ENCODE results near the gene GALNT18.

The GALNT18 gene

GRCh38 chr11:11322101-11322500 is 299.7 kb downstream of the GALNT18 start:
- no peak for ATAC-seq (ENCODE audit: low read depth)
- Mint-ChIP-seq H3K9me3 (peaks cover 6% of the 10 kb centered on the region), H3K36me3 (no peaks in the 10 kb centered on the region)

GRCh38 chr11:11320825-11321224 is 301.0 kb downstream of the GALNT18 start:
- peaks cover 4% of the 10 kb centered on the region for H3K4me1 Mint-ChIP-seq
- no peak overlapping the region for H3K27ac Mint-ChIP-seq
- ATAC-seq (ENCODE audit: low read depth) (no peak), DNase-seq (ENCODE audit: low spot score in 2 of 2) (no peak)
- no peak overlapping the region for H3K4me3 Mint-ChIP-seq
- H3K36me3 Mint-ChIP-seq, result no peaks in the 10 kb centered on the region
- H3K27me3 Mint-ChIP-seq, result peaks cover 7% of the 10 kb centered on the region
- H3K9me3 Mint-ChIP-seq, result peaks cover 6% of the 10 kb centered on the region

More at GRCh38 chr11:11322101-11322500, 299.7 kb downstream of the GALNT18 start:
- H3K4me1 Mint-ChIP-seq, result peaks cover 4% of the 10 kb centered on the region
- H3K27ac Mint-ChIP-seq, result no peak overlapping the region
- no peak overlapping the region for H3K4me3 Mint-ChIP-seq
- no peak for DNase-seq (ENCODE audit: low spot score in 2 of 2)
- peaks cover 9% of the 10 kb centered on the region for H3K27me3 Mint-ChIP-seq

GRCh38 chr11:11318961-11319360 is 302.8 kb downstream of the GALNT18 start:
- Mint-ChIP-seq H3K9me3 (peaks cover 6% of the 10 kb centered on the region), H3K4me3 (no peak overlapping the region), H3K27ac (no peak overlapping the region), H3K36me3 (no peaks in the 10 kb centered on the region), H3K4me1 (peaks cover 4% of the 10 kb centered on the region), H3K27me3 (peaks cover 8% of the 10 kb centered on the region)
- no peak for DNase-seq (ENCODE audit: low spot score in 2 of 2)
- peak; percentile 77 for ATAC-seq (ENCODE audit: low read depth)

GRCh38 chr11:11318461-11318860 is 303.3 kb downstream of the GALNT18 start:
- no peak for ATAC-seq (ENCODE audit: low read depth)
- H3K4me3 Mint-ChIP-seq, result no peak overlapping the region
- DNase-seq (ENCODE audit: low spot score in 2 of 2), result no peak
- H3K9me3 Mint-ChIP-seq, result peaks cover 4% of the 10 kb centered on the region
- no peaks in the 10 kb centered on the region for H3K36me3 Mint-ChIP-seq
- peaks cover 8% of the 10 kb centered on the region for H3K27me3 Mint-ChIP-seq
- H3K4me1 Mint-ChIP-seq, result peaks cover 4% of the 10 kb centered on the region
- no peak overlapping the region for H3K27ac Mint-ChIP-seq

GRCh38 chr11:11316651-11317230 is 305.1 kb downstream of the GALNT18 start:
- no peak overlapping the region for H3K27ac Mint-ChIP-seq
- peaks cover 8% of the 10 kb centered on the region for H3K27me3 Mint-ChIP-seq
- no peak overlapping the region for H3K4me3 Mint-ChIP-seq
- DNase-seq (ENCODE audit: low spot score in 2 of 2) (no peak), ATAC-seq (ENCODE audit: low read depth) (no peak)
- no peaks in the 10 kb centered on the region for H3K36me3 Mint-ChIP-seq
- no peaks in the 10 kb centered on the region for H3K9me3 Mint-ChIP-seq
- peaks cover 4% of the 10 kb centered on the region for H3K4me1 Mint-ChIP-seq

- no peak for ATAC-seq (ENCODE audit: low read depth)
- H3K36me3 Mint-ChIP-seq, result no peaks in the 10 kb centered on the region
- no peaks in the 10 kb centered on the region for H3K9me3 Mint-ChIP-seq
- H3K27ac Mint-ChIP-seq, result no peak overlapping the region
- H3K27me3 Mint-ChIP-seq, result peaks cover 5% of the 10 kb centered on the region
- no peak overlapping the region for H3K4me3 Mint-ChIP-seq
- no peak for DNase-seq (ENCODE audit: low spot score in 2 of 2)
- H3K4me1 Mint-ChIP-seq, result peaks cover 4% of the 10 kb centered on the region
Observed at GRCh38 chr11:11313902-11314692, 307.7 kb downstream of the GALNT18 start.

- H3K9me3 Mint-ChIP-seq, result peaks cover 1% of the 10 kb centered on the region
- no peak overlapping the region for H3K4me3 Mint-ChIP-seq
- H3K27me3 Mint-ChIP-seq, result peaks cover 9% of the 10 kb centered on the region
- no peak overlapping the region for H3K27ac Mint-ChIP-seq
- H3K36me3 Mint-ChIP-seq, result no peaks in the 10 kb centered on the region
- no peak for ATAC-seq (ENCODE audit: low read depth)
- no peaks in the 10 kb centered on the region for H3K4me1 Mint-ChIP-seq
- DNase-seq (ENCODE audit: low spot score in 2 of 2), result no peak
Observed at GRCh38 chr11:11313426-11313825, 308.4 kb downstream of the GALNT18 start.

- Mint-ChIP-seq H3K4me1 (no peaks in the 10 kb centered on the region), H3K27ac (no peak overlapping the region), H3K9me3 (peaks cover 3% of the 10 kb centered on the region), H3K36me3 (no peaks in the 10 kb centered on the region), H3K27me3 (peaks cover 9% of the 10 kb centered on the region), H3K4me3 (no peak overlapping the region)
- ATAC-seq (ENCODE audit: low read depth) (no peak), DNase-seq (ENCODE audit: low spot score in 2 of 2) (no peak)
Observed at GRCh38 chr11:11312738-11313137, 309.1 kb downstream of the GALNT18 start.

GRCh38 chr11:11311169-11311568 is 310.6 kb downstream of the GALNT18 start:
- peak; percentile 42 for ATAC-seq (ENCODE audit: low read depth)
- H3K4me3 Mint-ChIP-seq, result no peak overlapping the region

GRCh38 chr11:11309906-11310305 is 311.9 kb downstream of the GALNT18 start:
- Mint-ChIP-seq H3K9me3 (peaks cover 3% of the 10 kb centered on the region), H3K4me1 (no peaks in the 10 kb centered on the region), H3K4me3 (no peak overlapping the region), H3K27ac (no peak overlapping the region), H3K27me3 (peaks cover 7% of the 10 kb centered on the region), H3K36me3 (no peaks in the 10 kb centered on the region)
- no peak for ATAC-seq (ENCODE audit: low read depth)
- no peak for DNase-seq (ENCODE audit: low spot score in 2 of 2)

More at GRCh38 chr11:11311169-11311568, 310.6 kb downstream of the GALNT18 start:
- Mint-ChIP-seq H3K4me1 (no peaks in the 10 kb centered on the region), H3K9me3 (peaks cover 3% of the 10 kb centered on the region), H3K27ac (no peak overlapping the region), H3K36me3 (no peaks in the 10 kb centered on the region), H3K27me3 (peaks cover 8% of the 10 kb centered on the region)
- no peak for DNase-seq (ENCODE audit: low spot score in 2 of 2)

GRCh38 chr11:11308249-11308648 is 313.6 kb downstream of the GALNT18 start:
- Mint-ChIP-seq H3K4me3 (no peak overlapping the region), H3K36me3 (no peaks in the 10 kb centered on the region), H3K27ac (no peak overlapping the region), H3K27me3 (peaks cover 7% of the 10 kb centered on the region), H3K9me3 (peaks cover 3% of the 10 kb centered on the region), H3K4me1 (no peaks in the 10 kb centered on the region)
- no peak for DNase-seq (ENCODE audit: low spot score in 2 of 2)
- ATAC-seq (ENCODE audit: low read depth), result no peak

- Mint-ChIP-seq H3K9me3 (peaks cover 3% of the 10 kb centered on the region), H3K27me3 (peaks cover 8% of the 10 kb centered on the region), H3K36me3 (no peaks in the 10 kb centered on the region), H3K27ac (no peak overlapping the region), H3K4me1 (no peaks in the 10 kb centered on the region), H3K4me3 (no peak overlapping the region)
- DNase-seq (ENCODE audit: low spot score in 2 of 2) (no peak), ATAC-seq (ENCODE audit: low read depth) (no peak)
Observed at GRCh38 chr11:11306855-11307254, 314.9 kb downstream of the GALNT18 start.

- Mint-ChIP-seq H3K4me1 (peaks cover 3% of the 10 kb centered on the region), H3K27me3 (peaks cover 15% of the 10 kb centered on the region), H3K9me3 (peaks cover 3% of the 10 kb centered on the region), H3K36me3 (no peaks in the 10 kb centered on the region), H3K27ac (no peak overlapping the region), H3K4me3 (no peak overlapping the region)
- no peak for DNase-seq (ENCODE audit: low spot score in 2 of 2)
- ATAC-seq (ENCODE audit: low read depth), result no peak
Observed at GRCh38 chr11:11304550-11304949, 317.3 kb downstream of the GALNT18 start.

GRCh38 chr11:11302565-11302964 is 319.2 kb downstream of the GALNT18 start:
- no peak overlapping the region for H3K27ac Mint-ChIP-seq
- no peak for ATAC-seq (ENCODE audit: low read depth)
- no peaks in the 10 kb centered on the region for H3K36me3 Mint-ChIP-seq
- H3K4me3 Mint-ChIP-seq, result no peak overlapping the region
- H3K27me3 Mint-ChIP-seq, result peaks cover 13% of the 10 kb centered on the region
- peaks cover 3% of the 10 kb centered on the region for H3K4me1 Mint-ChIP-seq
- H3K9me3 Mint-ChIP-seq, result no peaks in the 10 kb centered on the region
- DNase-seq (ENCODE audit: low spot score in 2 of 2), result no peak

GRCh38 chr11:11301212-11301611 is 320.6 kb downstream of the GALNT18 start:
- ATAC-seq (ENCODE audit: low read depth) (no peak), DNase-seq (ENCODE audit: low spot score in 2 of 2) (no peak)
- peaks cover 3% of the 10 kb centered on the region for H3K4me1 Mint-ChIP-seq
- H3K27me3 Mint-ChIP-seq, result peaks cover 11% of the 10 kb centered on the region
- H3K4me3 Mint-ChIP-seq, result no peak overlapping the region
- H3K9me3 Mint-ChIP-seq, result no peaks in the 10 kb centered on the region
- H3K27ac Mint-ChIP-seq, result no peak overlapping the region
- no peaks in the 10 kb centered on the region for H3K36me3 Mint-ChIP-seq

All from memory B cell (primary cell).